CD4-positive, alpha-beta T cell (primary cell): ENCODE data around the gene C16orf87. TPM values are rescaled to one million over a fixed set of nuclear protein-coding genes. Genes with fewer than 3 reads are reported as not detected.

Experiments
- ATAC-seq: fragments of 200-7000 bp; cut with Tn5 transposase; one replicate; pipeline ENCODE4 v1.10.0; 2022; ENCODE audit warnings: mild to moderate bottlenecking; ENCODE audit not compliant: poor library complexity
- CTCF ChIA-PET: fragments of 350-600 bp; sonication (Branson Sonifier 250); formaldehyde crosslinking; loops from one replicate; lab custom pipeline; 2021; ENCODE audit warnings: antibody characterized with exemption, inconsistent platforms; lab: Charles Lee
- POLR2A ChIA-PET: fragments of 350-600 bp; sonication (Branson Sonifier 250); formaldehyde crosslinking; loops from one replicate; lab custom pipeline; 2021; ENCODE audit warnings: antibody characterized with exemption, inconsistent platforms; lab: Charles Lee
- DNase-seq, 14 experiments: peaks; one replicate each; pipeline ENCODE4 v3.0.0-alpha.2; 2013 to 2020; ENCODE audit warnings: mixed read lengths in 2 of 14
- H3K27ac ChIP-seq, 2 donors: one replicate each; pipeline versions ENCODE4 v1.5.1 to v1.7.0; 2013; ENCODE audit warnings: low read length in 2 of 2, low read depth in 1 of 2, mild to moderate bottlenecking in 1 of 2
- H3K27me3 ChIP-seq, 2 experiments: 1 replicate in 1 of 2; 2 replicates in 1 of 2; pipeline versions ENCODE4 v1.6.1 to v1.7.0; 2013; ENCODE audit warnings: low read length in 2 of 2, control low read depth in 1 of 2, mild to moderate bottlenecking in 1 of 2, moderate library complexity in 1 of 2; ENCODE audit not compliant: insufficient read depth in 2 of 2, control insufficient read depth in 1 of 2
- H3K36me3 ChIP-seq: one replicate; pipeline ENCODE4 v1.6.1; 2013; ENCODE audit warnings: low read length, control low read depth; ENCODE audit not compliant: insufficient read depth
- H3K4me1 ChIP-seq: one replicate; pipeline ENCODE4 v1.6.1; 2013; ENCODE audit warnings: low read length, control low read depth; ENCODE audit not compliant: insufficient read depth
- H3K4me3 ChIP-seq: one replicate; pipeline ENCODE4 v1.5.1; 2013; ENCODE audit warnings: mild to moderate bottlenecking, low read length, moderate library complexity
- H3K9me3 ChIP-seq, 2 experiments: 1 replicate in 1 of 2; 2 replicates in 1 of 2; pipeline versions ENCODE4 v1.6.1 to v1.7.0; 2013; ENCODE audit warnings: low read length in 2 of 2, mild to moderate bottlenecking in 2 of 2, control low read depth in 1 of 2, moderate library complexity in 1 of 2; ENCODE audit not compliant: control insufficient read depth in 1 of 2, insufficient read depth in 1 of 2
- H3K27ac Mint-ChIP-seq: one replicate; pipeline ENCODE4 v1.8.0; 2020; ENCODE audit warnings: mixed read lengths
- H3K27me3 Mint-ChIP-seq: one replicate; pipeline ENCODE4 v1.8.0; 2021; ENCODE audit warnings: mixed read lengths
- H3K36me3 Mint-ChIP-seq: one replicate; pipeline ENCODE4 v1.8.0; 2021; ENCODE audit warnings: low read depth, mixed read lengths
- H3K4me1 Mint-ChIP-seq: one replicate; pipeline ENCODE4 v1.8.0; 2021; ENCODE audit warnings: low read depth, mixed read lengths
- H3K4me3 Mint-ChIP-seq: one replicate; pipeline ENCODE4 v1.8.0; 2020; ENCODE audit warnings: mild to moderate bottlenecking, mixed read lengths
- H3K9me3 Mint-ChIP-seq: one replicate; pipeline ENCODE4 v1.8.0; 2020; ENCODE audit warnings: mixed read lengths
- CTCF ChIP-seq: fragments of 200-600 bp; IDR thresholded peaks from one replicate; pipeline ENCODE4 v1.8.0; 2022; ENCODE audit warnings: antibody characterized with exemption, mild to moderate bottlenecking
- intact Hi-C, 2 experiments: fragments of 100-400 bp; cut with DNase I in 1 of 2; cut with micrococcal nuclease in 1 of 2; formaldehyde crosslinking; loops; one replicate each; pipeline versions ENCODE4 v1.15.1 to v1.9.0; 2023 to 2025; cut with DNase I, micrococcal nuclease
- total RNA-seq, 174 experiments: library from RNA in 2 of 174; stranded (reverse) in 2 of 174; gene quantifications; one replicate each; pipeline ENCODE4 v1.2.3 and lab custom pipeline; 2021 to 2026

Gene C16orf87
- total RNA-seq, 2 experiments from 2014 or later, result 20.6 to 22.6 TPM

- ChIA-PET CTCF (no interaction called here), POLR2A (no interaction called here)
- no peak overlapping the region for H3K4me3 Mint-ChIP-seq
- Histone ChIP-seq H3K27ac (no peak overlapping the region), H3K9me3 (no peaks in the 10 kb centered on the region), H3K4me1 (no peaks in the 10 kb centered on the region), H3K4me3 (no peak overlapping the region), H3K36me3 (no peaks in the 10 kb centered on the region), H3K27me3 (no peaks in the 10 kb centered on the region)
- H3K27me3 Mint-ChIP-seq, result no peaks in the 10 kb centered on the region
- DNase-seq, result no peak
- intact Hi-C loops, result no loop called here
- ATAC-seq, result no peak
- H3K27ac Mint-ChIP-seq, result no peak overlapping the region
- no peak for TF ChIP-seq CTCF
- H3K9me3 Mint-ChIP-seq, result no peaks in the 10 kb centered on the region
- peaks cover 27% of the 10 kb centered on the region for H3K36me3 Mint-ChIP-seq
- H3K4me1 Mint-ChIP-seq, result peaks cover 52% of the 10 kb centered on the region
Measured at GRCh38 chr16:46811682-46812081, 19.3 kb downstream of the C16orf87 start.

GRCh38 chr16:46808997-46809396 is 22.0 kb downstream of the C16orf87 start:
- no peak for TF ChIP-seq CTCF
- H3K9me3 ChIP-seq, result no peaks in the 10 kb centered on the region
- H3K27me3 Mint-ChIP-seq, result no peaks in the 10 kb centered on the region
- H3K27ac Mint-ChIP-seq, result no peak overlapping the region
- H3K27me3 ChIP-seq, result no peaks in the 10 kb centered on the region
- H3K9me3 Mint-ChIP-seq, result no peaks in the 10 kb centered on the region
- POLR2A ChIA-PET, result no interaction called here
- no peak overlapping the region for H3K4me3 Mint-ChIP-seq
- no peak for ATAC-seq
- intact Hi-C loops, result no loop called here
- peaks cover 5% of the 10 kb centered on the region for H3K36me3 ChIP-seq
- H3K4me1 Mint-ChIP-seq, result peaks cover 29% of the 10 kb centered on the region
- CTCF ChIA-PET, result interaction anchor here (1.2 to 1.4 kb wide), 2 partner anchors 8 to 135 kb away, joined by 4 read pairs; no protein-coding TSS in a partner anchor
- H3K4me3 ChIP-seq, result no peak overlapping the region
- H3K36me3 Mint-ChIP-seq, result peaks cover 19% of the 10 kb centered on the region
- no peak for DNase-seq
- no peaks in the 10 kb centered on the region for H3K4me1 ChIP-seq
- H3K27ac ChIP-seq, result no peak overlapping the region

- no peak for TF ChIP-seq CTCF
- H3K36me3 ChIP-seq, result peaks cover 5% of the 10 kb centered on the region
- no peak overlapping the region for H3K27ac Mint-ChIP-seq
- no peaks in the 10 kb centered on the region for H3K9me3 Mint-ChIP-seq
- H3K4me3 Mint-ChIP-seq, result no peak overlapping the region
- no peak overlapping the region for H3K27ac ChIP-seq
- no peaks in the 10 kb centered on the region for H3K27me3 Mint-ChIP-seq
- CTCF ChIA-PET, result interaction anchor here (1.4 kb wide), 1 partner anchor 134 kb away, joined by 4 read pairs; no protein-coding TSS in a partner anchor
- POLR2A ChIA-PET, result interaction anchor here (1.9 kb wide), 1 partner anchor 18 kb away, joined by 6 read pairs; no protein-coding TSS in a partner anchor
- H3K27me3 ChIP-seq, result no peaks in the 10 kb centered on the region
- H3K4me3 ChIP-seq, result no peak overlapping the region
- DNase-seq, result no peak
- no peaks in the 10 kb centered on the region for H3K9me3 ChIP-seq
- intact Hi-C loops, result no loop called here
- H3K36me3 Mint-ChIP-seq, result peaks cover 21% of the 10 kb centered on the region
- no peaks in the 10 kb centered on the region for H3K4me1 ChIP-seq
- H3K4me1 Mint-ChIP-seq, result peaks cover 30% of the 10 kb centered on the region
- ATAC-seq, result no peak
Measured at GRCh38 chr16:46807336-46807735, 23.6 kb downstream of the C16orf87 start.
